Loucy (cell line): ENCODE data around the gene CD300LG.

Experiments
- H2AFZ ChIP-seq: fragments of 200-600 bp; sonication (generic); 2 replicates; pipeline ENCODE4 v1.6.0; 2016; ENCODE audit warnings: antibody characterized with exemption, mild to moderate bottlenecking, low read length, moderate library complexity
- H3F3A ChIP-seq: fragments of 200-600 bp; 2 replicates; pipeline ENCODE4 v1.6.0; 2016; ENCODE audit warnings: antibody characterized with exemption, low read depth, mild to moderate bottlenecking
- H3K27me3 ChIP-seq: fragments of 200-600 bp; sonication (generic); 2 replicates; pipeline ENCODE4 v1.6.1; 2014; ENCODE audit warnings: low read length, mild to moderate bottlenecking; ENCODE audit not compliant: insufficient read depth, poor library complexity, severe bottlenecking
- H3K36me3 ChIP-seq: fragments of 200-600 bp; sonication (generic); 2 replicates; pipeline ENCODE4 v1.6.1; 2016; ENCODE audit warnings: low read length; ENCODE audit not compliant: insufficient read depth
- H3K4me1 ChIP-seq: fragments of 200-600 bp; sonication (generic); 2 replicates; pipeline ENCODE4 v1.5.1; 2014; ENCODE audit warnings: low read length, mild to moderate bottlenecking; ENCODE audit not compliant: insufficient read depth, poor library complexity, severe bottlenecking
- H3K4me2 ChIP-seq: fragments of 200-600 bp; sonication (generic); 2 replicates; pipeline ENCODE4 v1.6.0; 2014; ENCODE audit warnings: antibody characterized with exemption, low read length, low read depth, mild to moderate bottlenecking; ENCODE audit not compliant: poor library complexity, severe bottlenecking
- H3K4me3 ChIP-seq: fragments of 200-600 bp; sonication (generic); 2 replicates; pipeline ENCODE4 v1.5.1; 2014; ENCODE audit warnings: low read length, mild to moderate bottlenecking, mixed read lengths; ENCODE audit not compliant: poor library complexity, severe bottlenecking
- H3K79me2 ChIP-seq: fragments of 200-600 bp; sonication (generic); 2 replicates; pipeline ENCODE4 v1.6.1; 2014; ENCODE audit warnings: low read length; ENCODE audit not compliant: insufficient read depth
- H3K9ac ChIP-seq: fragments of 200-600 bp; sonication (generic); 2 replicates; pipeline ENCODE4 v1.6.0; 2014; ENCODE audit warnings: mild to moderate bottlenecking, low read depth, low read length, moderate library complexity; ENCODE audit not compliant: poor library complexity, severe bottlenecking
- H3K9me2 ChIP-seq: fragments of 200-600 bp; sonication (generic); replicated peaks from 2 replicates; pipeline ENCODE4 v1.6.1; 2016; ENCODE audit warnings: low read depth, low read length, mixed read lengths
- H3K9me3 ChIP-seq: fragments of 200-600 bp; sonication (generic); 2 replicates; pipeline ENCODE4 v1.6.1; 2014; ENCODE audit warnings: mild to moderate bottlenecking, antibody characterized with exemption, low read length, low read depth; ENCODE audit not compliant: insufficient read depth
- H4K20me1 ChIP-seq: fragments of 200-600 bp; sonication (generic); 2 replicates; pipeline ENCODE4 v1.6.0; 2014; ENCODE audit warnings: antibody characterized with exemption, low read length, mild to moderate bottlenecking; ENCODE audit not compliant: insufficient read depth, poor library complexity, severe bottlenecking
- EZH2phosphoT487 ChIP-seq: fragments of 200-600 bp; IDR thresholded peaks from 2 replicates; pipeline ENCODE4 v1.6.1; 2018; ENCODE audit warnings: antibody characterized with exemption, mild to moderate bottlenecking, moderate library complexity, borderline replicate concordance
- TF ChIP-seq, protein P1 (sequence below): fragments of 200-600 bp; sonication (generic); conservative IDR thresholded peaks from 2 replicates; pipeline ENCODE4 v1.5.1; 2014; ENCODE audit warnings: mild to moderate bottlenecking, antibody characterized with exemption, low read length

The CD300LG gene

DNA sequence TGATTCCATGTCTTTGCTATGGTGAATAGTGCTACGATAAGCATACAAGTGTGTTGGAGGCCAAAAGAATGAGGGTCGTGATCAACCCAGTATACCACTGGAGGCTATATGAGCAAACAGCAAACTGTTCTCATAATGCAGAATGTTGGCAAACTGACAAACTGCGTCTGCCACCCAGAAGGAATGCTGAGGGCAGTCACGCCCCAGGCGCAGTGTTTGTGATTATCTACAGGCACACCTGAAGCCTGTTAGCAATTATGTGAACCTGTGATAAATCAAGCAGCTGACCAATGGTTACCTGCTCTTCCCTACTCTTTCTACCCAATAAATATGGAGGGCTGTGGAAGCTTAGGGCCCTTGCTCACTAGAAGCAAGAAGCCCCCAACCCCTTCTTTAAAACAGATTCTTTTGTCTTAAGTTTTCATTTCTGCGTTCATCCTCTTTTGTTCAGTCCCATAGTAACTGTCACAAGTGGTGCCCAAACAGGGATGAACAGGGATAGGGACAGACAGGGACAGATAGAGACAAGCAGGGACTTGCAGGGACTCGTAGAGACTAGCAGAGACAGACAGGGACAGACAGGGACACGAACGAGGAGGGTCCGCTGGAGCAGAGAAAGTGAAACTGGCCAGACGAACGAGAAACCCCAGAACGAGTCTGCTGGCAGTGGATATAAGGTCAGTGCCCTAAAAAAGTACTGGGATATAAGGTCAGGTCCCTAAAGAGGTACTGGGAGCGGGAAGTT is 25.1 kb downstream of the CD300LG start:
- Histone ChIP-seq H3K4me3 (no peak overlapping the region), H4K20me1 (no peaks in the 10 kb centered on the region), H3K9me3 (no peaks in the 10 kb centered on the region), H3K9me2 (no peaks in the 10 kb centered on the region), H3K79me2 (no peaks in the 10 kb centered on the region), H3K4me1 (no peaks in the 10 kb centered on the region), H3K9ac (no peak overlapping the region), H3K27me3 (no peaks in the 10 kb centered on the region), H2AFZ (no peak overlapping the region), H3F3A (no peaks in the 10 kb centered on the region), H3K36me3 (no peaks in the 10 kb centered on the region), H3K4me2 (no peak overlapping the region)
- TF ChIP-seq, protein P1, sequence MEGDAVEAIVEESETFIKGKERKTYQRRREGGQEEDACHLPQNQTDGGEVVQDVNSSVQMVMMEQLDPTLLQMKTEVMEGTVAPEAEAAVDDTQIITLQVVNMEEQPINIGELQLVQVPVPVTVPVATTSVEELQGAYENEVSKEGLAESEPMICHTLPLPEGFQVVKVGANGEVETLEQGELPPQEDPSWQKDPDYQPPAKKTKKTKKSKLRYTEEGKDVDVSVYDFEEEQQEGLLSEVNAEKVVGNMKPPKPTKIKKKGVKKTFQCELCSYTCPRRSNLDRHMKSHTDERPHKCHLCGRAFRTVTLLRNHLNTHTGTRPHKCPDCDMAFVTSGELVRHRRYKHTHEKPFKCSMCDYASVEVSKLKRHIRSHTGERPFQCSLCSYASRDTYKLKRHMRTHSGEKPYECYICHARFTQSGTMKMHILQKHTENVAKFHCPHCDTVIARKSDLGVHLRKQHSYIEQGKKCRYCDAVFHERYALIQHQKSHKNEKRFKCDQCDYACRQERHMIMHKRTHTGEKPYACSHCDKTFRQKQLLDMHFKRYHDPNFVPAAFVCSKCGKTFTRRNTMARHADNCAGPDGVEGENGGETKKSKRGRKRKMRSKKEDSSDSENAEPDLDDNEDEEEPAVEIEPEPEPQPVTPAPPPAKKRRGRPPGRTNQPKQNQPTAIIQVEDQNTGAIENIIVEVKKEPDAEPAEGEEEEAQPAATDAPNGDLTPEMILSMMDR, result no peak

GRCh38 chr17:43873091-43873490 is 26.1 kb downstream of the CD300LG start:
- Histone ChIP-seq H3K79me2 (no peaks in the 10 kb centered on the region), H2AFZ (no peak overlapping the region), H4K20me1 (no peaks in the 10 kb centered on the region), H3K4me2 (no peak overlapping the region), H3K36me3 (no peaks in the 10 kb centered on the region), H3K4me1 (no peaks in the 10 kb centered on the region), H3K27me3 (no peaks in the 10 kb centered on the region), H3K4me3 (no peak overlapping the region), H3K9me3 (no peaks in the 10 kb centered on the region), H3K9ac (no peak overlapping the region), H3F3A (no peaks in the 10 kb centered on the region), H3K9me2 (no peaks in the 10 kb centered on the region)
- no peak for TF ChIP-seq EZH2phosphoT487
- TF ChIP-seq, protein P1, result peak; percentile 47

GRCh38 chr17:43873815-43874214 is 26.8 kb downstream of the CD300LG start:
- H3K27me3 ChIP-seq, result no peaks in the 10 kb centered on the region
- H3K36me3 ChIP-seq, result no peaks in the 10 kb centered on the region
- no peak overlapping the region for H3K4me3 ChIP-seq
- no peaks in the 10 kb centered on the region for H3F3A ChIP-seq
- no peak for TF ChIP-seq EZH2phosphoT487
- TF ChIP-seq, protein P1, result no peak
- no peaks in the 10 kb centered on the region for H3K9me3 ChIP-seq
- H3K9me2 ChIP-seq, result no peaks in the 10 kb centered on the region
- no peaks in the 10 kb centered on the region for H3K79me2 ChIP-seq
- H3K9ac ChIP-seq, result no peak overlapping the region
- H2AFZ ChIP-seq, result no peak overlapping the region
- no peaks in the 10 kb centered on the region for H3K4me1 ChIP-seq
- no peak overlapping the region for H3K4me2 ChIP-seq
- no peaks in the 10 kb centered on the region for H4K20me1 ChIP-seq
